ENCODE data around the gene ZNF524. TPM values are rescaled to one million over a fixed set of nuclear protein-coding genes. Genes with fewer than 3 reads are reported as not detected.
A peak's percentile ranks its signal among the peaks of the same experiment; 100 is the strongest.

ZNF524 gene
- total RNA-seq, 1 experiment from 2014 or later = 11.1 TPM

GRCh38 chr19:55643003-55643886 lies 43.2 kb downstream of the ZNF524 start, which contains the start of gene ZNF581:
TSS of gene ZNF581 (plus strand) at chr19:55643649. CDS start at chr19:55644572, 923 bp downstream.
- Histone ChIP-seq H3K27me3 (replicated peaks; ENCODE audit: control insufficient read depth, insufficient read depth, low read length) (no peaks in the 10 kb centered on the region), H3K36me3 (ENCODE audit: control insufficient read depth, insufficient read depth, low read length) (no peaks in the 10 kb centered on the region), H3K4me3 (ENCODE audit: low read depth, low read length) (peak within 1 kb of the TSS; percentile 84), H3K9me3 (no peaks in the 10 kb centered on the region), H3K4me1 (peaks cover 9% of the 10 kb centered on the region; the same call in 1 of the 2 replicates)
- H3K9me3 Mint-ChIP-seq (ENCODE audit: unreplicated experiment) = no peaks in the 10 kb centered on the region
- no peak for TF ChIP-seq CTCF (IDR thresholded peaks at IDR 0.05; ENCODE audit: insufficient read depth in 1 of 2, low read depth in 1 of 2, low read length in 1 of 2, severe bottlenecking in 1 of 2, unreplicated experiment in 1 of 2)
- CTCF ChIA-PET = interaction anchor here (1.0 to 1.9 kb wide), 3 partner anchors 9 to 11 kb away, joined by 3 to 11 read pairs (median 8); partner anchors contain the start of gene U2AF2
- BruUV-seq (replicated peaks) = no TSS peak
- POLR2A ChIA-PET = interaction anchor here (1.2 to 1.9 kb wide), 2 partner anchors 9 to 11 kb away, joined by 5 to 14 read pairs; partner anchors contain the start of gene U2AF2
- no peaks in the 10 kb centered on the region for H3K27me3 Mint-ChIP-seq (ENCODE audit: insufficient read depth, unreplicated experiment)
- H3K4me3 Mint-ChIP-seq (ENCODE audit: unreplicated experiment) = peak within 1 kb of the TSS; percentile 86
- H3K4me1 Mint-ChIP-seq (ENCODE audit: low read depth, unreplicated experiment) = peaks cover 37% of the 10 kb centered on the region
- H3K36me3 Mint-ChIP-seq (ENCODE audit: insufficient read depth, unreplicated experiment) = peaks cover 90% of the 10 kb centered on the region
- intact Hi-C loops (cut with micrococcal nuclease; ENCODE audit: unreplicated experiment) = no loop called here
- H3K27ac Mint-ChIP-seq (ENCODE audit: unreplicated experiment) = peak within 1 kb of the TSS; percentile 95
- DNase-seq = peak; percentile 87 to 89

GRCh38 chr19:55643887-55644176 lies 43.7 kb downstream of the ZNF524 start:
- Mint-ChIP-seq H3K4me3 (ENCODE audit: unreplicated experiment) (peak overlapping the region; percentile 86), H3K4me1 (ENCODE audit: low read depth, unreplicated experiment) (peaks cover 36% of the 10 kb centered on the region), H3K27ac (ENCODE audit: unreplicated experiment) (peak overlapping the region; percentile 95), H3K9me3 (ENCODE audit: unreplicated experiment) (no peaks in the 10 kb centered on the region), H3K27me3 (ENCODE audit: insufficient read depth, unreplicated experiment) (no peaks in the 10 kb centered on the region), H3K36me3 (ENCODE audit: insufficient read depth, unreplicated experiment) (peaks cover 92% of the 10 kb centered on the region)
- CTCF ChIA-PET = no interaction called here
- Histone ChIP-seq H3K27me3 (replicated peaks; ENCODE audit: control insufficient read depth, insufficient read depth, low read length) (no peaks in the 10 kb centered on the region), H3K4me1 (peaks cover 12% of the 10 kb centered on the region; the same call in 1 of the 2 replicates), H3K36me3 (ENCODE audit: control insufficient read depth, insufficient read depth, low read length) (no peaks in the 10 kb centered on the region), H3K4me3 (ENCODE audit: low read depth, low read length) (peak overlapping the region; percentile 84), H3K9me3 (no peaks in the 10 kb centered on the region)
- POLR2A ChIA-PET = no interaction called here
- no peak for TF ChIP-seq CTCF (IDR thresholded peaks at IDR 0.05; ENCODE audit: insufficient read depth in 1 of 2, low read depth in 1 of 2, low read length in 1 of 2, severe bottlenecking in 1 of 2, unreplicated experiment in 1 of 2)
- no TSS peak for BruUV-seq (replicated peaks)
- DNase-seq = no peak
- intact Hi-C loops (cut with micrococcal nuclease; ENCODE audit: unreplicated experiment) = no loop called here

GRCh38 chr19:55644191-55644833 lies 44.2 kb downstream of the ZNF524 start:
- H3K4me3 ChIP-seq (ENCODE audit: low read depth, low read length) = peak overlapping the region; percentile 84
- no peak for DNase-seq
- Mint-ChIP-seq H3K4me1 (ENCODE audit: low read depth, unreplicated experiment) (peaks cover 32% of the 10 kb centered on the region), H3K27me3 (ENCODE audit: insufficient read depth, unreplicated experiment) (no peaks in the 10 kb centered on the region), H3K9me3 (ENCODE audit: unreplicated experiment) (no peaks in the 10 kb centered on the region), H3K36me3 (ENCODE audit: insufficient read depth, unreplicated experiment) (peaks cover 90% of the 10 kb centered on the region), H3K27ac (ENCODE audit: unreplicated experiment) (peak overlapping the region; percentile 95), H3K4me3 (ENCODE audit: unreplicated experiment) (peak overlapping the region; percentile 86)
- H3K36me3 ChIP-seq (ENCODE audit: control insufficient read depth, insufficient read depth, low read length) = no peaks in the 10 kb centered on the region
- intact Hi-C loops (cut with micrococcal nuclease; ENCODE audit: unreplicated experiment) = no loop called here
- peaks cover 9% of the 10 kb centered on the region; the same call in 1 of the 2 replicates for H3K4me1 ChIP-seq
- CTCF ChIA-PET = no interaction called here
- no peaks in the 10 kb centered on the region for H3K9me3 ChIP-seq
- no peaks in the 10 kb centered on the region for H3K27me3 ChIP-seq (replicated peaks; ENCODE audit: control insufficient read depth, insufficient read depth, low read length)
- BruUV-seq (replicated peaks) = no TSS peak
- POLR2A ChIA-PET = no interaction called here
- TF ChIP-seq CTCF (IDR thresholded peaks at IDR 0.05; ENCODE audit: insufficient read depth in 1 of 2, low read depth in 1 of 2, low read length in 1 of 2, severe bottlenecking in 1 of 2, unreplicated experiment in 1 of 2) = no peak

Data from Caco-2 (cell line).